CD4-positive, alpha-beta T cell treated with Interleukin-10 for 1 hour (primary cell): ENCODE results near the gene SLC26A11.
"Not testable (repeated sequence)": the region's sequence is repeated elsewhere in the genome, so short reads cannot be mapped to it uniquely, and the experiment has no call there.

ENCODE experiments used
- DNase-seq: peaks from one replicate; pipeline ENCODE4 v3.0.0-alpha.2; 2020

Gene SLC26A11

DNA sequence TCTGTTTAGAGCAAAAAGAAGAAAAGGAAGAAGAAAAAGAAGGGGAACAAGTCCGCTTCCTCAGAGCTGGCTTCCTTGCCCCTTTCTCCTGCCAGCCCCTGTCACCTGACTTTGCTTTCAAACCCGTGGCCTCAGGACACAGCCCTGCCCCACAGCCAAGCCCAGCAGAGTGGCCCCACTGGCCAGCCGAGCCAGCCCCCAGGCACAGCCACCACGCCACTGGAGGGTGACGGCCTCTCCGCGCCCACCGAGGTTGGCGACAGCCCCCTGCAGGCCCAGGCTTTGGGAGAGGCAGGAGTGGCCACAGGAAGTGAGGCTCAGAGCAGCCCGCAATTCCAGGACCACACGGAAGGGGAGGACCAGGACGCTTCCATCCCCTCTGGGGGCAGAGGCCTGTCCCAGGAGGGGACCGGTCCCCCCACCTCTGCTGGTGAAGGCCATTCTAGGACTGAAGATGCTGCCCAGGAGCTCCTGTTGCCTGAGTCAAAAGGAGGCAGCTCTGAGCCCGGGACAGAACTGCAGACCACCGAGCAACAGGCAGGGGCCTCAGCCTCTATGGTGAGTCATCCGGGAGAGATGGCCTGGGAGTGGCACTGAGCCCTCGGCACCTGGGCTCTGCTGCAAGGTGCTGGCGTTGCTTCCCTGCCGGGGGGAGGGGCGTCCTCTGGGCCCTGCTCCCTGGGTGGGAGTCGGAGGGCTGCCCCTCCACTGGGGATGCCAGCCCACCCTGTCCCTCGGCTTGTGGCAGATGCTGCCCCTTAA, 67.8 kb downstream of the SLC26A11 start:
- DNase-seq: no peak

DNA sequence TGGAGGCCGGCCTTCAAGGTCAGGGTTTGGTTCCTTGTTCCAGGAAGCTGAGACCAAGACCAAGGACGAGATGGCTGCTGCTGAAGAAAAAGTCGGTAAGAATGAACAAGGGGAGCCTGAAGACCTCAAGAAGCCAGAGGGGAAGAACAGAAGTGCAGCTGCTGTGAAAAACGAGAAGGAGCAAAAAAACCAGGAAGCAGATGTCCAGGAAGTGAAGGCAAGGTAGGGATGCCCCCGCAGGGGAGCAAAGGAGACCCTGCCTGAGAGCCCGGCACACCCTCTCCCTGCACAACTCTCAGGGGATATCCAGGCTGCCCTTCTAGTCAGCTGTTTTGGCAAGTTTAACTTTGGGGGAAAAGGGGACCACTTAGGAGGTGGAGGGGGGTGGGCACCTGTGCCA, 69.4 kb downstream of the SLC26A11 start:
- no peak for DNase-seq

DNA sequence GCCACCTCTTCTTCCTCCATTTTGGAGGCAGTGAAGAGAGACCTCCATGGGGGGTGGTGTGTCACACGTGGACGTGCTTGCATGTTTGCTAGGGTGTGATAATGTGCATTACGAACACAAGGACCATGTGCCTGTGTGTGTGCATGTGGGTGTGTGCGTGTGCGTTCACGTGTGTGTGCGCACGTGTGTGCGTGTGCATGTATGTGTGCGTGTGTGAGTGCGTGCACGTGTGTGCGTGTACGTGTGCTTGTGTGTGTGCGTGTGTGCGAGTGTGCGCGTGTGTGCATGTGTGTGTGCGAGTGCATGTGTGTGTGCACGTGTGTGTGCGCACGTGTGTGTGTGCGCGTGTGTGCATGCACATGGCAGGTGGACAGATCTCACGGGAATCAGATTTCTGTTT, 69.9 kb downstream of the SLC26A11 start:
- DNase-seq: no peak

DNA sequence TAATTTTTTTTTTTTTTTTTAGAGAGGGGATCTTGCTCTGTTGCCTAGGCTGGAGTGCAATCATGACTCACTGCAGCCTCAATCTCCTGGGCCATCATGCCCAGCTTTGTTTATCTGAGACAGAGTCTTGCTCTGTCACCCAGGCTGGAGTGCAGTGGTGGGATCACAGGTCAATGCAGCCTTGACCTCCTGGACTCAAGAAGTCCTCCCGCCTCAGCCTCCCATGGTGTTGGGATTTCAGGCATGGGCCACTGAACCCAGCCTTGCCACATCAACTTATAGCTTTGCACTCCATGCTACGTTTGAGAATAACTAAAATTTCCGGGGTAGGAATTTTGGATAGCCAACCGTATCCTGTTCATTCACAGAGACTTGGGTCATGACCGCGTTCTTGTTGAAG, 71.0 kb downstream of the SLC26A11 start:
- DNase-seq: no peak

DNA sequence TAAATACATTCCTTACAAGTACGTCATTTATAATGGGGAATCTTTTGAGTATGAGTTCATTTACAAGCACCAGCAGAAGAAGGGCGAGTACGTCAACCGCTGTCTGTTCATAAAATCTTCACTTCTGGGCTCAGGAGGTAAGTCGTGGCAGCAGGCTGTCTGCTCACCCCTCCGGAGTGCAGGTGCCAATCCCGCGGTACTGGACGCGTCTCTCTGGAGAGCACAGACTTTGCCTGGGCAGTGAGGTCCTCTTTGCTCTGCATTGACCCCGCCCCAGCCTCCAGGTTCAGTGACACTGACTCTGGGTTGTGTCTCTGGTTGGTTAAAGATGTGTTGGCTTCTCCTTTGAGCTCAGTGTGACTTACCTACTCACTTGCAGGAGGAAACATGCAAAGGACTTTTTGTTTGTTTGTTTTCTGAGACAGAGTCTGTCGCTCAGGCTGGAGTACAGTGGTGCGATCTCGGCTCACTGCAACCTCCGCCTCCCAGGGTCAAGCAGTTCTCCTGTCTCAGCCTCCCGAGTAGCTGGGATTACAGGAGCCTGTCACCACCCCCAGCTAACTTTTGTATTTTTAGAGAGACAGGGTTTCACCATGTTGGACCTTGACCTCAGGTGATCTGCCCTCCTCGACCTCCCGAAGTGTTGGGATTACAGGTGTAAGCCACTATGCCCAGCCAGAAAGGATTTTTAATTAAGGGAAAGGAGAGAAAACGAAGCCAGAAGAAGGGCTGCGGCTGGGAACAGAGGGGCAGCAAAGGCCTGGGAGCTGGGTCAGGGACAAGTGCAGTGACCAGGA, 71.7 kb downstream of the SLC26A11 start:
- DNase-seq: no peak

DNA sequence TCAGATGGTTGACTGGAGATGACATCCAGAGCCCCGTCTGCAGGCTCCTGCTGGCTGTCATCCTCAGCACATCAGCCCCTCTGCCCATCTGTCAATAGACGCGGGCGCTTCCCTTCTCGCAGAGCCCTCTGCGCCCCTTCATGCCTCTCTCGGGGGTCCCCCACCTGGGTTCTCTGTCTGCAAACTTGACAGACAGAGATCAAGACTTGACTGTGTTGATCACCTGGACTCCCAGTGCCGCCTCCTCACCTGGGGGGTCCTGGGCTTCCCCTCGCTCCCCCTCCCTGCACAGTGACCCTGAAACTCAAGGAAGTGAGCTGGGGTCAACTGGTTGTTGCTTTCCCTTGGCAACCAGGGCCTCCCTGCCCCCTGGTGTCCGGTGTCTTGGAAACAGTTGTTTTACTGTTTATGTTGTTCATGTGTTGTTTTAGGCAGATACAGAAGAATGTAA, 72.3 kb downstream of the SLC26A11 start:
- DNase-seq: no peak

DNA sequence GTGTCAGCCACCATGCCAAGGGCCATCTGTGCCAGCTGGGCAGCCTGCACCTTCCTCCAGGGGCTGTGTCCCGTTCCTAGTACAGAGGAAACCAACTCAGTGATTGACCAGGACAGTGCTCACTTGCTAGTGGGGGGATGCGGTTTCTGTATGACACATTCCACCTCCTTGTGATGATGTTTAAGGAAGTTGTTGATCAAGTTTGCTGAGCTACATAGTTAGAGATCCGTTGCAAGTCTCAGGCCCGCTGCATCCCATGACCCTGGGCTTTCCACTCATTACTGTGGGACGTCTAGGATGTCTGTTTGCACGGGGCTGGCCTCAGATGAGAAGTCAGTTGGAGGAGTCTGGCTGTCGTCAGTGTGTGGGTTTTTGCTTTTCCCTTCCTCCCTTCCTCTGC, 74.0 kb downstream of the SLC26A11 start:
- no peak for DNase-seq

DNA sequence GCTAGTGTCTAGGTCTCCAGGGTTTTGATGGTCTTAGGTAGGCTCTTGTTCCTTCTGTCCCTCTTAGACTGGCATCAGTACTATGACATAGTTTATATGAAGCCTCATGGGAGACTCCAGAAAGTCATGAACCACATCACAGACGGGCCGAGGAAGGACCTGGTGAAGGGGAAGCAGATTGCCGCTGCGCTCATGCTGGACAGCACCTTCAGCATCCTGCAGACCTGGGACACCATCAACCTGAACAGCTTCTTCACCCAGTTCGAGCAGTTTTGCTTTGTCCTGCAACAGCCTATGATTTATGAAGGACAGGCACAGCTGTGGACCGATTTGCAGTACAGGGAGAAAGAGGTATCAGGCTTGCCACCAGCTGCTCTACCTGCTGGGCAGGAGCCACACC, 74.4 kb downstream of the SLC26A11 start:
- DNase-seq: no peak

DNA sequence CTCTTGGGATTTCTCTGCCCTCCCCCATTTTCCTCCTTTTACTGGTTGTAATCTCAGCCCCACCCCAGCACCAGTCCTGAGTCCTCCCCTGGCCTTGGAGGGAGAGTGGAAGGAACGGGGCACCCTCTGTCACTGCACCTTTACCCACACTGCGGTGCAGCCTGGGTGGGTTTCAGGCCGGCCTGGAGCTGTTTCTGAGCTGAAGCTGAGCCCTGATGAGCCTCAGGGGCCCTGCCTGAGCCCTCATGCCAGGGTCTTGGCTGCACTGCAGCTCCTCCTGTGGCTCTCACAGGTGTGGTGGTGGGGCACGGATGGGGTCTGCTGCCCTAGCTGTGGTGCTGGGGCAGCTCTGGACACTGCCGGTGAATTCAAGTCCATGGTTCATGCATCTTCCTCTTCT, 74.9 kb downstream of the SLC26A11 start:
- DNase-seq: no peak

DNA sequence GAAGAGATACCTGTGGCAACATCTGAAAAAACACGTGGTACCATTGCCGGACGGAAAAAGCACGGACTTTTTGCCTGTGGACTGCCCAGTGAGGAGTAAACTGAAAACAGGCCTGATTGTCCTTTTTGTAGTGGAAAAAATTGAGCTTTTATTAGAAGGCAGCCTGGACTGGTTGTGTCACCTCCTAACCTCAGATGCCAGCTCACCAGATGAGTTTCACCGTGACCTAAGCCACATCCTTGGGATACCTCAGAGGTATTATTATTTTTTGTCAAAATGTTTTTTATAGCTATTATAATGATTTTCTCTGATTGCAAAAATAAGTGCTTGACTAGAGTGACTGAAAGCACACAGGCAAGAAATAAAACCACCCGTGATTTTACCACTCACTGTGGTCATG, 75.3 kb downstream of the SLC26A11 start:
- DNase-seq: no peak

DNA sequence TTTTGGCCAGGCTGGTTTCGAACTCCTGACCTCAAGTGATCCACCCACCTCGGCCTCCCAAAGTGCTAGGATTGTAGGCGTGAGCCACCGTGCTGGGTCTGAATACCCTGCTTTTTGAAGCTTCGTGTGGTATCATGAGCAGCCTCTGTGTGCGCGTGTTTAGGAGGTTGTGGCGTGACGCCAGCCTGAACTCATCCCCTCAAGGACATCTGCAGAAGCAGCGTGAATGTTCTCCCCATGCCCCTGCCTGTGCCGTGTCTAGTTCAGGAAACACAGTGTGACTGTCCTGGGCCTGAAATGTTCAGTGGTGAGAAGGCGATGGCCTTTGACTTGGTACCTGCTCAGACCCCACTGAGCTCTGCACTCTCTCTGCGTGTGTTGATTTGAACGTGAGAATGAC, 76.0 kb downstream of the SLC26A11 start:
- no peak for DNase-seq

DNA sequence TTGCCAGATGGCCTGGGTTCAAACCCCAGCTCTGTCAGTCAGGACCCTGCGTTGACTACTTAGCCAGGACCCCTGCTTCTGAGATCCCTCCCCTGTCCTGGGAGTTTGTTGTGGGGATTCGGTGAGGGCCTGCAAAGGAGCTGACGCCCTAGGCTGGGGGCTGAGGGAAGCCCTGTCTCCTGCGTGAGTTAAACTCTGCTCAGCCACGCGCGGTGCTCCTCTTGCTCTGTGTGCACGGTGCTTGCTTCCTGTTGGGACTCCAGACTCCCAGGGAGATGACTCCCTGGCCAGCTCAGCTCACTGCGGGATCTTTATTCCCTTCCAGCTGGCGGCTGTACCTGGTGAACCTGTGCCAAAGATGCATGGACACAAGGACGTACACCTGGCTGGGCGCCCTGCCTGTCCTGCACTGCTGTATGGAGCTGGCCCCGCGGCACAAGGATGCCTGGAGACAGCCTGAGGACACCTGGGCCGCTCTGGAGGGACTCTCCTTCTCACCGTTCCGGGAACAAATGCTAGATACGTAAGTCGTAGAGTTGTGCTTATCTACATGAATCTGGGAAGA, 77.9 kb downstream of the SLC26A11 start:
- DNase-seq: no peak

DNA sequence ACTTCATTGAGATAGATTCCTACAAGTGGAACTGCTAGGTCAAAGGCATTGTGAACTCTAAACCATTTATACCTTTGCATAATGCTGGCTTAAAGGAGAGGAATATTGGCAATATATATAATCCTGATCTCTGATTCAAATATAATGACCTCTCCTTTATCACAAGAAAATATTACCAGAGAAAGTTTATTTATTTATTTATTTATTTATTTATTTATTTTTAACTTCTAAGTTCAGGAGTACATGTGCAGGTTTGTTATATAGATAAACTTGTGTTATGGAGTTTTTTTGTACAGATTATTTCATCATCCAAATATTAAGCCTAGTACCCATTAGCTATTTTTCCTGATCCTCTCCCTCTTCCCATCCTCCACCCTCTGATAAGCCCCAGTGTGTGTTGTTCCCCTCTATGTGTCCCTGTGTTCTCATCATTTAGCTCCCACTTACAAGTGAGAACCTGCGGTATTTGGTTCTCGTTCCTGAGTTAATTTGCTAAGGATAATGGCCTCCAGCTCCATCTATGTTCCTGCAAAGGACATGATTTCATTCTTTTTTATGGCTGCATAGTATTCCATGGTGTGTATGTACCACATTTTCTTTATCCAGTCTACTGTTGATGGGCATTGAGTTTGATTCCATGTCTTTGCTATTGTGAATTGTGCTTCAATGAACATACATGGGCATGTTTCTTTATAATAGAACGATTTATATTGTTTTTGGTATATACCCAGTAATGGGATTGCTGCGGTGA, 79.3 kb downstream of the SLC26A11 start:
- not testable (repeated sequence) for DNase-seq

DNA sequence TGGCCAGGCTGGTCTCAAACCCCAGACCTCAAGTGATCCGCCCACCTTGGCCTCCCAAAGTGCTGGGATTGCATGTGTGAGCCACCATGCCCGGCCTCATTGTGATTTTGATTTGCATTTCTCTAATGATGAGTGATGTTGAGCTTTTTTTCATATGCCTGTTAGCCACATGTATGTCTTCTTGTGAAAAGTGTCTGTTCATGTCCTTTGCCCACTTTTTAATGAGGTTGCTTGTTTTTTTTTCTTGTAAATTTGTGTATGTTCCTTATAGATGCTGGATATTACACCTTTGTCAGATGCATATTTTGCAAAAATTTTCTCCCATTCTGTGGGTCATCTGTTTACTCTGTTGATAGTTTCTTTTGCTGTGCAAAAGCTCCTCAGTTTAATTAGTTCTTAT, 80.5 kb downstream of the SLC26A11 start:
- DNase-seq: not testable (repeated sequence)
